ENCODE results near the gene GBX1. TPM values are rescaled to one million over a fixed set of nuclear protein-coding genes. Genes with fewer than 3 reads are reported as not detected.
A peak's percentile ranks its signal among the peaks of the same experiment; 100 is the strongest.

The GBX1 gene
- total RNA-seq (not detected), polyA plus RNA-seq (not detected), total RNA-seq (0 to 0.17 (median 0) reads per million in 6 experiments)

DNA sequence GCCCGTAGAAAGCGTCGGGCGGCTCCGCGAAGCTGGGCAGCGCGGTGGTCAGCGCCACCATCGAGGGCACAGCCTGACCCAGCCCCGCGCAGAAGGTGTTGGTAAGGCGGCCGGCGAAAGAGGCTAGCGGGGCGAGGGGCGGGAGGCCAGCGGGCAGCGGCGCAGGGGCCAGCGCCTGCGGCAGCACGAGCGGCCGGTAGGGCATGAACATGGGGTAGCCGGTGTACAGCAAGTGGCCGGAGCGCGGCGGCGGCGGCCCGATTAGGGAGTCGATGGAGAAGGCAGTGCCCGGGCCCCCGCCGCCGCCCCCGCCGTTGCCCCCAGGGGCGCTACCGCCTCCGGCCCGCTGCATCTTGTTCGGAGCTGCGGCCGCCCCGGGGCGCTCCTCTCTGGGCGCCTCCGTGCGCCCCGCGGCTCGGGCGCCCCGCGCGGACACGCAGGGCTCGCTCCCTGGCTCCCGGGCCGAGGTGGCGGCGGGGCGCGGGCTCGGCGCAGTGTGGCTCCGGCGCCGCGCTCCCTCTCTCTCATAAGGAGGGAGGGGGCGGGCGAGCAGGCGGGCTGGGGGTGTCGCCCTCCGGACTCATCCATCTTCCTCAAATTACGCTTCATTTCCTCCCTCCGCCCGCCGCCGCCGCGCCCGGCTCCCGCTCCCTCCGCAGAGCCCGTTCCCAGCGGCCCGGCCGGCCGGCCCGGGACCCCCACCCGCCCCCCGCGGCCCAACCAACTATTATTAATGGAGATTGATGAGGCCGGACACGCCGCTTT lies at the start of gene GBX1:
Gene GBX1 (minus strand): TSS at position 498 of the 765 bp plus-strand sequence. CDS start 146 bp downstream, at position 352.
- peak within 1 kb of the TSS in 2 of 10 donors; percentile 56 to 60 for H3K27ac Mint-ChIP-seq
- no peaks in the 10 kb centered on the region for H3K9me3 Mint-ChIP-seq
- ATAC-seq (peak; percentile 55 to 69), DNase-seq (peak in 1 of 10 donors; percentile 11)
- H3K4me3 Mint-ChIP-seq = peak within 1 kb of the TSS; percentile 70 to 87 (median 80)
- H3K4me1 Mint-ChIP-seq = peaks cover 3 to 11% (median 8%) of the 10 kb centered on the region in 4 donors
- H3K27me3 Mint-ChIP-seq = peaks cover 25 to 45% (median 27%) of the 10 kb centered on the region in 5 donors
- no peaks in the 10 kb centered on the region for H3K36me3 Mint-ChIP-seq
- POLR2A ChIA-PET = interaction anchor here (0.6 to 1.0 kb wide), 3 partner anchors 28 to 136 kb away, joined by 3 to 4 read pairs (median 3); no protein-coding TSS in a partner anchor

GRCh38 chr7:151215396-151215795 lies 47.9 kb upstream of the GBX1 start:
- no peak overlapping the region for H3K4me3 Mint-ChIP-seq
- H3K4me1 Mint-ChIP-seq = peaks cover 0 to 4% (median 1%) of the 10 kb centered on the region in 4 donors
- ATAC-seq = no peak
- H3K27me3 Mint-ChIP-seq = no peaks in the 10 kb centered on the region
- peak overlapping the region in 2 of 10 donors; percentile 9 to 11 for H3K27ac Mint-ChIP-seq
- H3K36me3 Mint-ChIP-seq = peaks cover 4 to 85% (median 31%) of the 10 kb centered on the region in 3 donors
- no peak for DNase-seq
- POLR2A ChIA-PET = no interaction called here
- H3K9me3 Mint-ChIP-seq = no peaks in the 10 kb centered on the region

GRCh38 chr7:151213826-151214225 lies 46.3 kb upstream of the GBX1 start:
- POLR2A ChIA-PET = interaction anchor here (1.0 kb wide), 1 partner anchor 10 kb away, joined by 3 read pairs; no protein-coding TSS in a partner anchor

DNA sequence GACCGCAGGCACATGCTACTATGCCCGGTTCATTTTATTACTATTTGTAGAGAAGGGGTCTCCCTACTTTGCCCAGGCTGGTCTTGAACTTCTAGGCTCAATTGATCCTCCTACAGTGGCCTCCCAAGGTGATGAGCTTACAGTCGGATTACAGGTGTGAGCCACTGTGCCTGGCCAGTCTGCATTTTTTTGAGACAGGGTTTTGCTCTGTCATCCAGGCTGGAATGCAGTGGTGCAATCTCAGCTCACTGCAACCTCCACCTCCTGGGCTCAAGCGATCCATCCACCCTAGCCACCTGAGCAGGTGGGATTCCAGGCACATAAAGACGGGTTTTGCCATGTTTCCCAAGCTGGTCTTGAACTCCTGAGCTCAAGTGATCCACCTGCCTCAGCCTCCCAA lies 45.1 kb upstream of the GBX1 start:
- POLR2A ChIA-PET = no interaction called here
- peaks cover 0 to 58% (median 15%) of the 10 kb centered on the region in 3 donors for H3K36me3 Mint-ChIP-seq
- peak overlapping the region in 2 of 10 donors; percentile 40 to 51 for H3K27ac Mint-ChIP-seq
- ATAC-seq (no peak), DNase-seq (no peak)
- peaks cover 4 to 8% (median 8%) of the 10 kb centered on the region in 4 donors for H3K4me1 Mint-ChIP-seq
- H3K9me3 Mint-ChIP-seq = no peaks in the 10 kb centered on the region
- no peaks in the 10 kb centered on the region for H3K27me3 Mint-ChIP-seq
- H3K4me3 Mint-ChIP-seq = no peak overlapping the region

More at GRCh38 chr7:151213826-151214225, 46.3 kb upstream of the GBX1 start:
- Mint-ChIP-seq H3K9me3 (no peaks in the 10 kb centered on the region), H3K4me1 (peaks cover 0 to 5% (median under 1%) of the 10 kb centered on the region in 4 donors), H3K4me3 (no peak overlapping the region), H3K27me3 (no peaks in the 10 kb centered on the region), H3K27ac (no peak overlapping the region), H3K36me3 (peaks cover 4 to 70% (median 25%) of the 10 kb centered on the region in 3 donors)
- ATAC-seq = no peak
- no peak for DNase-seq

DNA sequence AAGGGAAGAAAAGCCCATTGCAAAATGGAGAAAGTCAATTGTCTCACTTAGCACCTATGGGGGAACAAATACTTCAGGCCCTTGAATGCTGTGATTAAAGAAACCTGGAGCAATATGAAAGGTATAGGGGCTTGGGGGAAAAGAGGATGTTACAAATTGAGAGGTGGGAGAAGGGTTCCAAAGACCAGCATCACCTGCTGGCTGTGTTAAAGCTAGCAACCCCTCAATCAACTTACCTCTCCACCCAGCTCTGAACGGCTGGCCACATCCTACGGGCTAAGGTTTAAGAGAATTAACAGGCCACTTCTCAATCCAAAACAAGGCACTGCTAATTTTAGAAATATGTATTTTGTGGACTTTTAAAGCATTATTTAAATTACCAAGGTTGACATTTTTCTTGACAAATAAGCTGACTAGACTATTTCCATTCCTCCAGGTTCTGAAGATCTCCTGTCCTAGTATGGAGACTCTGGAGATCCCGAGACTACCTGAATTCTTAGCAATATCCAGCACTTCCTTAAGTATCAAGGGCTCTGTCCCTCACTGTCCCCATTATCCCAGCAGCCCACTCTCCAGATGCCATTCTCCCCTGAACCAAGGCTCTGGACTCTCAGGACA lies 43.8 kb upstream of the GBX1 start:
- ATAC-seq (no peak), DNase-seq (no peak)
- Mint-ChIP-seq H3K27me3 (no peaks in the 10 kb centered on the region), H3K4me3 (no peak overlapping the region), H3K9me3 (no peaks in the 10 kb centered on the region), H3K36me3 (peaks cover 0 to 47% (median 13%) of the 10 kb centered on the region in 3 donors), H3K4me1 (peaks cover 14 to 22% (median 19%) of the 10 kb centered on the region in 4 donors), H3K27ac (peak overlapping the region in 3 of 10 donors; percentile 8 to 70 (median 48))
- POLR2A ChIA-PET = interaction anchor here (1.5 kb wide), 1 partner anchor 15 kb away, joined by 4 read pairs; the partner anchor contains the start of gene ABCF2

- H3K27me3 Mint-ChIP-seq = no peaks in the 10 kb centered on the region
- H3K27ac Mint-ChIP-seq = peak within 1 kb of the TSS in 3 of 10 donors; percentile 5 to 48 (median 33)
- peaks cover 17 to 26% (median 23%) of the 10 kb centered on the region in 4 donors for H3K4me1 Mint-ChIP-seq
- no peaks in the 10 kb centered on the region for H3K9me3 Mint-ChIP-seq
- peaks cover 0 to 37% (median 9%) of the 10 kb centered on the region in 3 donors for H3K36me3 Mint-ChIP-seq
- ATAC-seq (no peak), DNase-seq (peak in 1 of 10 donors; percentile 45)
- no peak within 1 kb of the TSS for H3K4me3 Mint-ChIP-seq
- POLR2A ChIA-PET = interaction anchor here (1.5 kb wide), 1 partner anchor 16 kb away, joined by 4 read pairs; the partner anchor contains the start of gene ABCF2
Measured at GRCh38 chr7:151210087-151210854, 42.8 kb upstream of the GBX1 start, which contains the start of gene H2BK1. Gene H2BK1, minus strand, starts transcription at chr7:151210488. Its CDS starts 170 bp downstream, at chr7:151210318.

- POLR2A ChIA-PET = no interaction called here
- peaks cover 21 to 26% (median 23%) of the 10 kb centered on the region in 4 donors for H3K4me1 Mint-ChIP-seq
- peak overlapping the region in 1 of 10 donors; percentile 5 for H3K27ac Mint-ChIP-seq
- no peak for ATAC-seq
- peak in 1 of 10 donors; percentile 26 for DNase-seq
- H3K4me3 Mint-ChIP-seq = no peak overlapping the region
- no peaks in the 10 kb centered on the region for H3K27me3 Mint-ChIP-seq
- no peaks in the 10 kb centered on the region for H3K9me3 Mint-ChIP-seq
- H3K36me3 Mint-ChIP-seq = peaks cover 0 to 31% (median 5%) of the 10 kb centered on the region in 3 donors
Measured at GRCh38 chr7:151209588-151209987, 42.1 kb upstream of the GBX1 start.

- Mint-ChIP-seq H3K4me3 (no peak overlapping the region), H3K4me1 (peaks cover 22 to 26% (median 23%) of the 10 kb centered on the region in 4 donors)
- POLR2A ChIA-PET = interaction anchor here (1.8 kb wide), 1 partner anchor 19 kb away, joined by 6 read pairs; the partner anchor contains the start of gene ABCF2
Measured at GRCh38 chr7:151208253-151208862, 40.9 kb upstream of the GBX1 start.

DNA sequence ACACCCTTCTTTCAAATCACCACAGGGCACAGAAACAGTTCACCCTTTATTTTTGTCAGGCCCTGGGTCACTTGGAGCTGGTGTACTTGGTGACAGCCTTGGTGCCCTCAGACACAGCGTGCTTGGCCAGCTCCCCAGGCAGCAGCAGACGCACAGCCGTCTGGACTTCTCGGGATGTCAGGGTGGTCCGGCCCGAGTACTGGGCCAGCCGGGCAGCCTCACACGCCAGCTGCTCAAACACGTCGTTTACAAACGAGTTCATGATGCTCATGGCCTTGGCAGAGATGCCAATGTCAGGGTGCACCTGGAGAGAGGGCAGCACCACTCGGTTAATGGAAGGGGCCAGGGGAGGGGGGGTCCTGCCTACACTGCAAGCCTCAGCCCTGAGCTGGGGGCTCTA lies 40.3 kb upstream of the GBX1 start:
- peaks cover 0 to 4% (median 0%) of the 10 kb centered on the region in 5 donors for H3K27me3 Mint-ChIP-seq

More at GRCh38 chr7:151208253-151208862, 40.9 kb upstream of the GBX1 start:
- H3K27me3 Mint-ChIP-seq = no peaks in the 10 kb centered on the region
- no peaks in the 10 kb centered on the region for H3K9me3 Mint-ChIP-seq
- peak overlapping the region in 3 of 10 donors; percentile 30 to 79 (median 53) for H3K27ac Mint-ChIP-seq
- no peak for ATAC-seq
- peaks cover 0 to 19% (median 0%) of the 10 kb centered on the region in 3 donors for H3K36me3 Mint-ChIP-seq
- no peak for DNase-seq

DNA sequence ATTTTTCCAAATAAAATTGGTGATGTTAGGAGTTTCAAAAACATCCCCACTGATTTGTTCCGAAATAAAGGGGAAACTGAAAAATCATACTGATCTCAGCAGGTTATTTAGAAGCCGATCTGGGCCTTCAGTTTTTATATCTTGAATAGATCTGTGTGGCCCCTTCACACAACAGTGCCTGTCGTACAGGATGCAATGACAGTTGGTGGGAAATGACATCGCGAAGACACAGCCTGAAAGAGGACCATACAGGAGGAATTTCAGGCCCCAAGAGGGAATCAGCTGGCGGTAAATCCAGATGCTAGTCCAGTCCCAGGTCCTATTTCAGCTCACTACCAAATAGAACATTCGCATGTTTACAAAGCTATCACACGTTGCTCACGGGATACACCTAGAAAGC lies 39.8 kb upstream of the GBX1 start:
- H3K4me3 Mint-ChIP-seq = peak overlapping the region; percentile 2 to 85 (median 68)
- DNase-seq = no peak
- peaks cover 0 to 10% (median 0%) of the 10 kb centered on the region in 3 donors for H3K36me3 Mint-ChIP-seq
- peak overlapping the region; percentile 3 to 93 (median 82) for H3K27ac Mint-ChIP-seq
- peaks cover 0 to 4% (median 0%) of the 10 kb centered on the region in 5 donors for H3K27me3 Mint-ChIP-seq
- ATAC-seq = peak; percentile 65 to 70
- peaks cover 21 to 26% (median 23%) of the 10 kb centered on the region in 4 donors for H3K4me1 Mint-ChIP-seq
- H3K9me3 Mint-ChIP-seq = no peaks in the 10 kb centered on the region
- POLR2A ChIA-PET = interaction anchor here (1.4 to 1.8 kb wide), 2 partner anchors 17 to 20 kb away, joined by 3 to 6 read pairs; partner anchors contain the start of gene ABCF2

More for the DNA sequence above, 40.3 kb upstream of the GBX1 start:
- Mint-ChIP-seq H3K9me3 (no peaks in the 10 kb centered on the region), H3K27ac (peak overlapping the region in 8 of 10 donors; percentile 3 to 93 (median 76)), H3K4me3 (peak overlapping the region in 4 of 10 donors; percentile 56 to 85 (median 64)), H3K4me1 (peaks cover 21 to 26% (median 23%) of the 10 kb centered on the region in 4 donors), H3K36me3 (peaks cover 0 to 15% (median 0%) of the 10 kb centered on the region in 3 donors)
- ATAC-seq = no peak
- no peak for DNase-seq
- POLR2A ChIA-PET = interaction anchor here (1.4 to 1.8 kb wide), 2 partner anchors 16 to 19 kb away, joined by 3 to 6 read pairs; partner anchors contain the start of gene ABCF2

GRCh38 chr7:151206914-151207313 lies 39.4 kb upstream of the GBX1 start:
- peak overlapping the region; percentile 2 to 85 (median 68) for H3K4me3 Mint-ChIP-seq
- peak in 6 of 10 donors; percentile 16 to 57 (median 40) for DNase-seq
- H3K36me3 Mint-ChIP-seq = peaks cover 0 to 8% (median 0%) of the 10 kb centered on the region in 3 donors
- POLR2A ChIA-PET = interaction anchor here (0.7 to 1.8 kb wide), 3 partner anchors 17 to 36 kb away, joined by 3 to 6 read pairs (median 3); partner anchors contain the start of gene ABCF2
- H3K4me1 Mint-ChIP-seq = peaks cover 21 to 26% (median 23%) of the 10 kb centered on the region in 4 donors
- H3K27me3 Mint-ChIP-seq = peaks cover 0 to 4% (median 0%) of the 10 kb centered on the region in 5 donors
- H3K9me3 Mint-ChIP-seq = no peaks in the 10 kb centered on the region
- ATAC-seq = peak; percentile 80 to 84
- peak overlapping the region; percentile 3 to 93 (median 86) for H3K27ac Mint-ChIP-seq
